GM19455 (cell line): ENCODE data around the gene MACROD2.

ENCODE experiments used
- ATAC-seq: cut with Tn5 transposase; IDR thresholded peaks from one replicate; pipeline ENCODE4 v1.9.1; 2021; ENCODE audit not compliant: unreplicated experiment

The MACROD2 gene

GRCh38 chr20:15235471-15236198 is 1240.3 kb downstream of the MACROD2 start:
- no peak for ATAC-seq

- no peak for ATAC-seq
Measured at GRCh38 chr20:15236812-15237211, 1241.5 kb downstream of the MACROD2 start.

GRCh38 chr20:15239542-15240206 is 1244.4 kb downstream of the MACROD2 start:
- ATAC-seq, result no peak

- ATAC-seq, result no peak
Measured at GRCh38 chr20:15240801-15241200, 1245.5 kb downstream of the MACROD2 start.

GRCh38 chr20:15241681-15242080 is 1246.4 kb downstream of the MACROD2 start:
- no peak for ATAC-seq

GRCh38 chr20:15242773-15243172 is 1247.5 kb downstream of the MACROD2 start:
- no peak for ATAC-seq

- ATAC-seq, result no peak
Measured at GRCh38 chr20:15245896-15246295, 1250.6 kb downstream of the MACROD2 start.

GRCh38 chr20:15248618-15249395 is 1253.5 kb downstream of the MACROD2 start:
- ATAC-seq, result no peak

GRCh38 chr20:15251171-15251570 is 1255.9 kb downstream of the MACROD2 start:
- no peak for ATAC-seq

- no peak for ATAC-seq
Measured at GRCh38 chr20:15252304-15252703, 1257.0 kb downstream of the MACROD2 start.

- no peak for ATAC-seq
Measured at GRCh38 chr20:15253431-15253830, 1258.1 kb downstream of the MACROD2 start.

GRCh38 chr20:15256676-15257568 is 1261.6 kb downstream of the MACROD2 start:
- no peak for ATAC-seq

- no peak for ATAC-seq
Measured at GRCh38 chr20:15257569-15257870, 1262.2 kb downstream of the MACROD2 start.

GRCh38 chr20:15265581-15266309 is 1270.4 kb downstream of the MACROD2 start:
- ATAC-seq, result no peak

GRCh38 chr20:15267935-15268334 is 1272.6 kb downstream of the MACROD2 start:
- ATAC-seq, result no peak

GRCh38 chr20:15278041-15278440 is 1282.7 kb downstream of the MACROD2 start:
- ATAC-seq, result no peak

- no peak for ATAC-seq
Measured at GRCh38 chr20:15287329-15287728, 1292.0 kb downstream of the MACROD2 start.

- no peak for ATAC-seq
Measured at GRCh38 chr20:15288106-15288505, 1292.8 kb downstream of the MACROD2 start.

GRCh38 chr20:15289337-15289736 is 1294.0 kb downstream of the MACROD2 start:
- no peak for ATAC-seq

- ATAC-seq, result no peak
Measured at GRCh38 chr20:15292405-15292804, 1297.1 kb downstream of the MACROD2 start.
